ENCODE results near the gene GLI3. TPM values are rescaled to one million over a fixed set of nuclear protein-coding genes. Genes with fewer than 3 reads are reported as not detected.

Gene GLI3
- total RNA-seq, 1 experiment from 2014 or later = 45.0 TPM

- H3K9me3 ChIP-seq (ENCODE audit: control insufficient read depth, low read depth, low read length) = no peaks in the 10 kb centered on the region
- no peak overlapping the region for H2BK5ac ChIP-seq (ENCODE audit: insufficient read length, low read length)
- no peak overlapping the region for H2BK120ac ChIP-seq (ENCODE audit: low read depth, low read length, poor library complexity, severe bottlenecking)
- no peak overlapping the region for H3K4me3 Mint-ChIP-seq
- no peak overlapping the region for H4K8ac ChIP-seq (replicated peaks; ENCODE audit: insufficient read length, low read depth, low read length)
- no peak for TF ChIP-seq CTCF (conservative IDR thresholded peaks at IDR 0.05)
- H3K14ac ChIP-seq (ENCODE audit: insufficient read depth, low read length) = no peak overlapping the region
- H3K4me2 ChIP-seq (ENCODE audit: insufficient read depth, insufficient read length, low read length) = no peak overlapping the region
- no peak overlapping the region for H3K27ac Mint-ChIP-seq
- H4K5ac ChIP-seq (ENCODE audit: insufficient read length, low read depth, low read length) = no peak overlapping the region
- H3K23ac ChIP-seq (ENCODE audit: insufficient read length, low read depth, low read length) = no peak overlapping the region
- no peak overlapping the region for H2BK15ac ChIP-seq (ENCODE audit: low read depth, low read length)
- no peak overlapping the region for H3K18ac ChIP-seq (ENCODE audit: insufficient read length, low read depth, low read length)
- no peaks in the 10 kb centered on the region for H3K79me1 ChIP-seq (ENCODE audit: insufficient read depth, low read depth, low read length, poor library complexity, severe bottlenecking)
- H3T11ph ChIP-seq (ENCODE audit: low read length) = no peak overlapping the region
- H2AFZ ChIP-seq (ENCODE audit: low read length) = no peak overlapping the region
- H3K9me3 Mint-ChIP-seq = no peaks in the 10 kb centered on the region; a peak in 1 of 5 replicates
- H3K27me3 Mint-ChIP-seq (ENCODE audit: low read depth) = no peaks in the 10 kb centered on the region; the same call in 1 of the 2 replicates
- H3K27me3 ChIP-seq (ENCODE audit: insufficient read depth, low read length) = no peaks in the 10 kb centered on the region
- H4K20me1 ChIP-seq (ENCODE audit: control insufficient read depth, insufficient read depth, insufficient read length) = no peaks in the 10 kb centered on the region
- no peak overlapping the region for H2BK12ac ChIP-seq (ENCODE audit: insufficient read length, low read depth, low read length)
- no peak overlapping the region for H2BK20ac ChIP-seq (ENCODE audit: low read depth, low read length, poor library complexity, severe bottlenecking)
- no peaks in the 10 kb centered on the region; a peak in 1 of 7 replicates for H3K36me3 Mint-ChIP-seq (ENCODE audit: insufficient read depth in 1 of 3, low read depth in 3 of 3)
- no peak overlapping the region for H3K9ac ChIP-seq (ENCODE audit: extremely low read depth, insufficient read length, low read length)
- peaks cover 19 to 22% of the 10 kb centered on the region in 2 experiments for H3K4me1 Mint-ChIP-seq
- no peak for DNase-seq
- no peak overlapping the region for H4K91ac ChIP-seq (ENCODE audit: insufficient read length, low read depth, low read length)
- H3K23me2 ChIP-seq (ENCODE audit: insufficient read length, low read depth, low read length, poor library complexity, severe bottlenecking) = no peaks in the 10 kb centered on the region
- H3K56ac ChIP-seq (ENCODE audit: insufficient read length, low read depth, low read length) = no peak overlapping the region
- no peak overlapping the region for H2AK5ac ChIP-seq (ENCODE audit: insufficient read length, low read length)
- H3K27ac ChIP-seq (ENCODE audit: insufficient read length, low read depth, low read length) = no peak overlapping the region
- no peak overlapping the region for H3K4ac ChIP-seq (ENCODE audit: low read depth, low read length)
- peaks cover 5% of the 10 kb centered on the region; the same call in 1 of the 2 replicates for H3K4me1 ChIP-seq (ENCODE audit: insufficient read depth, low read length)
- no CpG with 5 or more reads among the region's 9 CpGs for WGBS (ENCODE audit: extremely low coverage, insufficient read length, low lambda C conversion rate)
- no peaks in the 10 kb centered on the region for H3K79me2 ChIP-seq (ENCODE audit: insufficient read depth, low read length)
These were observed 159.5 kb downstream of the GLI3 start for GRCh38 chr7:42077271-42078135.
